A549 (cell line): ENCODE results near the gene PERCC1. TPM values are rescaled to one million over a fixed set of nuclear protein-coding genes. Genes with fewer than 3 reads are reported as not detected.
A peak's percentile ranks its signal among the peaks of the same experiment; 100 is the strongest.

ENCODE experiments used
- ATAC-seq, 2 experiments: fragments of 200-7000 bp in 1 of 2; fragments of >200 bp in 1 of 2; cut with Nextera tagmentation in 1 of 2; cut with Tn5 transposase in 1 of 2; 3 replicates each; pipeline versions ENCODE4 v1.8.0 to v1.9.1; 2018 to 2020; ENCODE audit warnings: mild to moderate bottlenecking in 1 of 2, moderate library complexity in 1 of 2
- CTCF ChIA-PET: fragments of 300-600 bp; sonication (Branson Sonifier 250); formaldehyde crosslinking; extraction: SDS; loops from one replicate; lab custom pipeline; 2021; ENCODE audit warnings: antibody characterized with exemption, inconsistent platforms; lab: Yijun Ruan, JAX
- POLR2A ChIA-PET: fragments of 350-600 bp; formaldehyde crosslinking; extraction: SDS; loops from one replicate; lab custom pipeline; 2021; ENCODE audit warnings: antibody characterized with exemption, inconsistent platforms; lab: Yijun Ruan, JAX
- DNase-seq, 2 experiments: peaks; one replicate each; pipeline versions ENCODE4 v3.0.0 to v3.0.0-alpha.2; 2011 to 2016; ENCODE audit warnings: low read depth in 1 of 2, low spot score in 1 of 2
- FAIRE-seq: peaks from 2 replicates; lab custom pipeline; 2011; peaks lifted over from hg19 to GRCh38; lab: Jason Lieb, UNC
- H3K27ac ChIP-seq, 2 experiments: fragments of >200 bp; sonication (Bioruptor Twin); formaldehyde crosslinking; 3 replicates each; pipeline ENCODE4 v1.5.1; 2016 to 2017
- H3K4me1 ChIP-seq: fragments of >200 bp; sonication (Bioruptor Twin); formaldehyde crosslinking; 3 replicates; pipeline ENCODE4 v1.6.1; 2016
- H3K4me2 ChIP-seq: fragments of >200 bp; sonication (Bioruptor Twin); formaldehyde crosslinking; 3 replicates; pipeline ENCODE4 v1.6.1; 2016
- H3K4me3 ChIP-seq: fragments of >200 bp; sonication (Bioruptor Twin); formaldehyde crosslinking; 3 replicates; pipeline ENCODE4 v1.5.1; 2016
- H3K9me3 ChIP-seq: fragments of >200 bp; sonication (Bioruptor Twin); formaldehyde crosslinking; 3 replicates; pipeline ENCODE4 v1.6.1; 2016
- CEBPB ChIP-seq, 2 experiments: fragments of >200 bp in 1 of 2; sonication (Bioruptor Twin) in 1 of 2; formaldehyde crosslinking in 1 of 2; IDR thresholded peaks; 2 replicates each; pipeline ENCODE4 v1.6.1; 2012 to 2016
- CHD4 ChIP-seq: fragments of 200-600 bp; sonication (generic); IDR thresholded peaks from 2 replicates; pipeline ENCODE4 v1.6.1; 2016; ENCODE audit warnings: antibody characterized with exemption, mild to moderate bottlenecking, borderline replicate concordance
- EHF ChIP-seq: fragments of 250-450 bp; sonication (Bioruptor Pico); IDR thresholded peaks from 2 replicates; pipeline ENCODE4 v1.5.0; 2020; ENCODE audit warnings: mild to moderate bottlenecking
- EHMT2 ChIP-seq: fragments of 200-600 bp; sonication (generic); IDR thresholded peaks from 2 replicates; pipeline ENCODE4 v1.6.1; 2016; ENCODE audit warnings: antibody characterized with exemption, low read depth, mild to moderate bottlenecking, moderate library complexity
- EP300 ChIP-seq, 2 experiments: fragments of >200 bp; sonication (Bioruptor Twin); formaldehyde crosslinking; IDR thresholded peaks; 2 replicates in 1 of 2; 3 replicates in 1 of 2; pipeline ENCODE4 v1.6.1; 2016 to 2017
- FOSL2 ChIP-seq, 2 experiments: fragments of 450-650 bp in 1 of 2; fragments of >200 bp in 1 of 2; sonication (Bioruptor Twin) in 1 of 2; formaldehyde crosslinking; IDR thresholded peaks; 2 replicates each; pipeline versions ENCODE4 v1.5.0 to v1.6.1; 2016 to 2020; ENCODE audit warnings: mild to moderate bottlenecking in 1 of 2, moderate library complexity in 1 of 2
- HDAC2 ChIP-seq: fragments of 200-600 bp; sonication (generic); IDR thresholded peaks from 2 replicates; pipeline ENCODE4 v1.6.1; 2016
- JUN ChIP-seq, 2 experiments: fragments of >200 bp; sonication (Bioruptor Twin); formaldehyde crosslinking; IDR thresholded peaks; 2 replicates in 1 of 2; 3 replicates in 1 of 2; pipeline ENCODE4 v1.6.1; 2016 to 2017
- JUNB ChIP-seq: fragments of >200 bp; sonication (Bioruptor Twin); formaldehyde crosslinking; IDR thresholded peaks from 2 replicates; pipeline ENCODE4 v1.6.1; 2016
- KDM1A ChIP-seq: fragments of 200-600 bp; sonication (generic); IDR thresholded peaks from 2 replicates; pipeline ENCODE4 v1.6.1; 2016; ENCODE audit warnings: low read depth, mild to moderate bottlenecking
- KDM5A ChIP-seq: fragments of 200-600 bp; sonication (generic); IDR thresholded peaks from 2 replicates; pipeline ENCODE4 v1.6.1; 2016; ENCODE audit warnings: antibody characterized with exemption, mild to moderate bottlenecking
- NPAS2 ChIP-seq: fragments of 250-450 bp; sonication (Bioruptor Pico); IDR thresholded peaks from 2 replicates; pipeline ENCODE4 v1.8.0; 2022; ENCODE audit warnings: mild to moderate bottlenecking, moderate library complexity, borderline replicate concordance
- NR3C1 ChIP-seq: fragments of >200 bp; sonication (Bioruptor Twin); formaldehyde crosslinking; IDR thresholded peaks from 3 replicates; pipeline ENCODE4 v1.6.1; 2017
- PHF8 ChIP-seq: fragments of 200-600 bp; sonication (generic); IDR thresholded peaks from 2 replicates; pipeline ENCODE4 v1.6.1; 2016; ENCODE audit warnings: low read depth, mild to moderate bottlenecking, antibody characterized with exemption, moderate library complexity, borderline replicate concordance
- POLR2A ChIP-seq: IDR thresholded peaks from 2 replicates; pipeline ENCODE4 v1.6.1; 2012; ENCODE audit warnings: mild to moderate bottlenecking, low read length
- RCOR1 ChIP-seq: fragments of 150-350 bp; IDR thresholded peaks from 2 replicates; pipeline ENCODE4 v1.6.1; 2014; ENCODE audit warnings: antibody characterized with exemption, low read length, low read depth
- RFX5 ChIP-seq: fragments of 450-650 bp; IDR thresholded peaks from 2 replicates; pipeline ENCODE4 v1.7.1; 2014; ENCODE audit warnings: antibody characterized with exemption, mild to moderate bottlenecking, moderate library complexity
- RNF2 ChIP-seq: fragments of 200-600 bp; sonication (generic); IDR thresholded peaks from 2 replicates; pipeline ENCODE4 v1.6.1; 2016; ENCODE audit warnings: low read depth, mild to moderate bottlenecking, antibody characterized with exemption, moderate library complexity, borderline replicate concordance
- SREBF2 ChIP-seq: fragments of 450-650 bp; IDR thresholded peaks from 2 replicates; pipeline ENCODE4 v1.6.1; 2014; ENCODE audit warnings: mild to moderate bottlenecking, moderate library complexity
- WGBS: methylation state at CpG from one replicate; pipeline ENCODE4 v1.1.6; 2017; ENCODE audit errors: missing lambda C conversion rate; 5-methylcytosine and 5-hydroxymethylcytosine counted together
- polyA plus RNA-seq, 4 experiments: library from polyadenylated mRNA; depleted of rRNA in 3 of 4; stranded (reverse); fragments of >200 nt; fragmentation: RNase III in 1 of 4; extraction: RNeasy Plus Mini Kit Qiagen cat#74134 plus additional on column Dnase treatment in 1 of 4; gene quantifications; 2 replicates in 3 of 4; 3 replicates in 1 of 4; pipeline ENCODE4 v1.2.3, GENCODE V29; 2011 to 2017
- TF ChIP-seq, protein P1 (sequence below): fragments of 450-650 bp; IDR thresholded peaks from 2 replicates; pipeline ENCODE4 v1.6.1; 2014; ENCODE audit warnings: antibody characterized with exemption
- TF ChIP-seq, protein P2 (sequence below): fragments of >200 bp; sonication (Bioruptor Twin); formaldehyde crosslinking; IDR thresholded peaks from 3 replicates; pipeline ENCODE4 v1.5.1; 2016
- TF ChIP-seq, protein P3 (sequence below): fragments of >200 bp; sonication (Bioruptor Twin); formaldehyde crosslinking; IDR thresholded peaks from 3 replicates; pipeline ENCODE4 v1.6.1; 2016
- TF ChIP-seq, protein P4 (sequence below): fragments of 250-450 bp; sonication (Bioruptor Pico); IDR thresholded peaks from 2 replicates; pipeline ENCODE4 v1.5.0; 2020; ENCODE audit warnings: low read depth, mild to moderate bottlenecking, moderate library complexity
- TF ChIP-seq, protein P5 (sequence below): IDR thresholded peaks from 2 replicates; pipeline ENCODE4 v1.6.1; 2012
- TF ChIP-seq, protein P6 (sequence below): IDR thresholded peaks from 2 replicates; pipeline ENCODE4 v1.6.1; 2012; ENCODE audit warnings: low read depth, borderline replicate concordance

PERCC1 gene
- polyA plus RNA-seq, 2 of the 4 experiments (the other 2 are of a cell fraction): not detected

DNA sequence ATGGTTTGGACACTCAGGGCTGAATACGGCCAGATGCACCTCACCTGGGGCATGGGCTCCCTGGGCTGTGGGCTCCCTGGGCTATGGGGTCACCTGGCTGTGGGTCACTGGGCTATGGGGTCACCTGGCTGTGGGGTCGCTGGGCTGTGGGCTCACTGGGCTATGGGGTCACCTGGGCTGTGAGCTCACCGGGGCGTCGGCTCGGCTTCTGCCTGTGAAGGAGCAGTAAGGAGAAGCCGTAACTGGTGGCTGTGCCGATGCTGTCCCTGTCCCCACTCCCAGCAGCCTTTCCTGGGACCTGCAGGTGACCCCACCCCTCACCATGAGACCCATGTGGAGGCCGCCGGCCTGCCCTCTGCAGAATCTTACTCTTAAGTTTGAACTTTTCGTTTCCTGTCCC, 1.9 kb upstream of the PERCC1 start:
- H3K4me2 ChIP-seq: peak overlapping the region; percentile 39
- TF ChIP-seq JUN (IDR thresholded peaks at IDR 0.05) (no peak), CHD4 (no peak), JUNB (no peak), EP300 (IDR thresholded peaks at IDR 0.05) (no peak), RCOR1 (no peak), NPAS2 (no peak)
- TF ChIP-seq, protein P1, sequence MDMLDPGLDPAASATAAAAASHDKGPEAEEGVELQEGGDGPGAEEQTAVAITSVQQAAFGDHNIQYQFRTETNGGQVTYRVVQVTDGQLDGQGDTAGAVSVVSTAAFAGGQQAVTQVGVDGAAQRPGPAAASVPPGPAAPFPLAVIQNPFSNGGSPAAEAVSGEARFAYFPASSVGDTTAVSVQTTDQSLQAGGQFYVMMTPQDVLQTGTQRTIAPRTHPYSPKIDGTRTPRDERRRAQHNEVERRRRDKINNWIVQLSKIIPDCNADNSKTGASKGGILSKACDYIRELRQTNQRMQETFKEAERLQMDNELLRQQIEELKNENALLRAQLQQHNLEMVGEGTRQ: no peak
- TF ChIP-seq, all 56 proteins: peak for 0
- FAIRE-seq (no peak), DNase-seq (no peak), ATAC-seq (peak in 1 of 2 experiments; percentile 5; a peak in 2 of 6 replicates)
- peak overlapping the region; percentile 47 to 71; a peak in 5 of 6 replicates for H3K27ac ChIP-seq
- no peak overlapping the region for H3K4me3 ChIP-seq
- 74% methylated on average over 10 of the region's 11 CpGs for WGBS
- no peaks in the 10 kb centered on the region for H3K9me3 ChIP-seq
- ChIA-PET POLR2A (interaction anchor here (1.4 kb wide), 1 partner anchor 182 kb away, joined by 3 read pairs; no protein-coding TSS in a partner anchor), CTCF (interaction anchor here (0.8 to 5.6 kb wide), 8 partner anchors 9 to 337 kb away, joined by 3 to 57 read pairs (median 4); partner anchors contain the start of genes CCDC154 and UQCC4)
- peaks cover 10% of the 10 kb centered on the region; the same call in 2 of the 3 replicates for H3K4me1 ChIP-seq

DNA sequence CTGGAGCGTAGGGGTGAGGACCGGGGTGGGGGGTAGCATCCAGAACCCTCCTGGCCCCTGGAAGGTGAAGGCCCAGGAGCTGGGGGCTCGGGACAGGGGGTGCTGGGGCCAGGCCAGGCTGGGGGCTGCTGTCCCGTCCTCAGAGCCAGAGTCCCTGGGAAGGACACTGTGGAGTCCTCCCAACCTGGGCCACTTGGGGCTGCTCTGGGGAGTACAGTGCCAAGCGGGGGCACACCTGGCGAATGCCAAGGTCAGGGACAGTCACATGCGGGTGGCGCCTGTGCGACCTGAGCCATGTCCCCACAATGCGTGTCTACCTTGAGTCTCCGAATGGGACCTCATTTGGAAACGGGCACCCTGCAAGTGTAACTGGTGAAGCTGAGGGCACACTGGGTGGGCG, 1.2 kb upstream of the PERCC1 start:
- TF ChIP-seq KDM1A (no peak), NR3C1 (no peak), RFX5 (no peak)
- TF ChIP-seq, protein P2, sequence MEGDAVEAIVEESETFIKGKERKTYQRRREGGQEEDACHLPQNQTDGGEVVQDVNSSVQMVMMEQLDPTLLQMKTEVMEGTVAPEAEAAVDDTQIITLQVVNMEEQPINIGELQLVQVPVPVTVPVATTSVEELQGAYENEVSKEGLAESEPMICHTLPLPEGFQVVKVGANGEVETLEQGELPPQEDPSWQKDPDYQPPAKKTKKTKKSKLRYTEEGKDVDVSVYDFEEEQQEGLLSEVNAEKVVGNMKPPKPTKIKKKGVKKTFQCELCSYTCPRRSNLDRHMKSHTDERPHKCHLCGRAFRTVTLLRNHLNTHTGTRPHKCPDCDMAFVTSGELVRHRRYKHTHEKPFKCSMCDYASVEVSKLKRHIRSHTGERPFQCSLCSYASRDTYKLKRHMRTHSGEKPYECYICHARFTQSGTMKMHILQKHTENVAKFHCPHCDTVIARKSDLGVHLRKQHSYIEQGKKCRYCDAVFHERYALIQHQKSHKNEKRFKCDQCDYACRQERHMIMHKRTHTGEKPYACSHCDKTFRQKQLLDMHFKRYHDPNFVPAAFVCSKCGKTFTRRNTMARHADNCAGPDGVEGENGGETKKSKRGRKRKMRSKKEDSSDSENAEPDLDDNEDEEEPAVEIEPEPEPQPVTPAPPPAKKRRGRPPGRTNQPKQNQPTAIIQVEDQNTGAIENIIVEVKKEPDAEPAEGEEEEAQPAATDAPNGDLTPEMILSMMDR: no peak
- 82% methylated on average over 3 of the region's 13 CpGs for WGBS
- Histone ChIP-seq H3K4me3 (no peak overlapping the region), H3K9me3 (no peaks in the 10 kb centered on the region), H3K4me1 (peaks cover 10% of the 10 kb centered on the region; the same call in 2 of the 3 replicates), H3K4me2 (no peak overlapping the region), H3K27ac (no peak overlapping the region; a peak in 1 of 6 replicates)
- ChIA-PET CTCF (interaction anchor here (0.5 to 5.6 kb wide), 5 partner anchors 9 to 336 kb away, joined by 3 to 57 read pairs (median 5); partner anchors contain the start of genes CCDC154 and UQCC4), POLR2A (no interaction called here)
- no peak for FAIRE-seq
- DNase-seq: no peak
- no peak for ATAC-seq

DNA sequence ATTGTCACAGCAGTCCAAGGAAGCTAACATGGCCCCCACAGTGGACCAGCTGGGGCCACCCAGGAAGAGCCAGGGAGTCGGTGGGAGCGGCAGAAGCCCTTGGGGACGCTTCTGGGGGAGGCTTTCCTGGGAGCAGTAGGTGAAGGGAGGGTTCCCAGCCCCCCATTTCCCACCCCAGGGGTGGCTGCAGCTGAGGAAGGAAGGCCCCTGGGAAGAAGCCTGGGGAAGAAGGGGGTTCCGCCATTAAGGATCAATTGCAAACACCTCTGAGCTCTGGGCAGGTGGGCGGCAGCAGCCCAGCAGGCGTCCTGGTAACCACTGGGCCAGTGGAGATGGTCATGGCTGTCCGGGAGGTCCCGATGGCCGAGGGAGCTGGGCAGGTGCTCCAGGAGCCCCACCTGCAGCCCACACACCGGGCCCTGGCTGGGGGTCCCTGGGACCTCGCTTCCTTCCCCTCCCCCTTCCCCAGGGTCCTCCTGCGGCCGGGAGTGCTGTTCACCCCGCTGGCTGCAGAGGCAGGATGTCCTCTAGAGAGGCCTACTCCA, 592 bp upstream of the PERCC1 start:
- ChIA-PET CTCF (interaction anchor here (0.5 to 2.0 kb wide), 2 partner anchors 16 to 183 kb away, joined by 3 to 4 read pairs; no protein-coding TSS in a partner anchor), POLR2A (no interaction called here)
- TF ChIP-seq EHMT2 (no peak), KDM5A (no peak), SREBF2 (no peak), NR3C1 (no peak), RNF2 (no peak), HDAC2 (no peak), RFX5 (no peak), EHF (no peak), POLR2A (no peak), CEBPB (IDR thresholded peaks at IDR 0.05) (no peak), JUNB (no peak), FOSL2 (IDR thresholded peaks at IDR 0.05) (no peak), FOSL2 (CRISPR knock-in tag; IDR thresholded peaks at IDR 0.05) (no peak), PHF8 (no peak)
- TF ChIP-seq, protein P3, sequence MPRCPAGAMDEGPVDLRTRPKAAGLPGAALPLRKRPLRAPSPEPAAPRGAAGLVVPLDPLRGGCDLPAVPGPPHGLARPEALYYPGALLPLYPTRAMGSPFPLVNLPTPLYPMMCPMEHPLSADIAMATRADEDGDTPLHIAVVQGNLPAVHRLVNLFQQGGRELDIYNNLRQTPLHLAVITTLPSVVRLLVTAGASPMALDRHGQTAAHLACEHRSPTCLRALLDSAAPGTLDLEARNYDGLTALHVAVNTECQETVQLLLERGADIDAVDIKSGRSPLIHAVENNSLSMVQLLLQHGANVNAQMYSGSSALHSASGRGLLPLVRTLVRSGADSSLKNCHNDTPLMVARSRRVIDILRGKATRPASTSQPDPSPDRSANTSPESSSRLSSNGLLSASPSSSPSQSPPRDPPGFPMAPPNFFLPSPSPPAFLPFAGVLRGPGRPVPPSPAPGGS: no peak
- TF ChIP-seq, protein P4, sequence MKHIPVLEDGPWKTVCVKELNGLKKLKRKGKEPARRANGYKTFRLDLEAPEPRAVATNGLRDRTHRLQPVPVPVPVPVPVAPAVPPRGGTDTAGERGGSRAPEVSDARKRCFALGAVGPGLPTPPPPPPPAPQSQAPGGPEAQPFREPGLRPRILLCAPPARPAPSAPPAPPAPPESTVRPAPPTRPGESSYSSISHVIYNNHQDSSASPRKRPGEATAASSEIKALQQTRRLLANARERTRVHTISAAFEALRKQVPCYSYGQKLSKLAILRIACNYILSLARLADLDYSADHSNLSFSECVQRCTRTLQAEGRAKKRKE: no peak
- TF ChIP-seq, protein P5, sequence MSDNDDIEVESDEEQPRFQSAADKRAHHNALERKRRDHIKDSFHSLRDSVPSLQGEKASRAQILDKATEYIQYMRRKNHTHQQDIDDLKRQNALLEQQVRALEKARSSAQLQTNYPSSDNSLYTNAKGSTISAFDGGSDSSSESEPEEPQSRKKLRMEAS: no peak
- TF ChIP-seq, protein P6, sequence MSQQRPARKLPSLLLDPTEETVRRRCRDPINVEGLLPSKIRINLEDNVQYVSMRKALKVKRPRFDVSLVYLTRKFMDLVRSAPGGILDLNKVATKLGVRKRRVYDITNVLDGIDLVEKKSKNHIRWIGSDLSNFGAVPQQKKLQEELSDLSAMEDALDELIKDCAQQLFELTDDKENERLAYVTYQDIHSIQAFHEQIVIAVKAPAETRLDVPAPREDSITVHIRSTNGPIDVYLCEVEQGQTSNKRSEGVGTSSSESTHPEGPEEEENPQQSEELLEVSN: no peak
- ATAC-seq (no peak), DNase-seq (no peak), FAIRE-seq (no peak)
- H3K9me3 ChIP-seq: no peaks in the 10 kb centered on the region
- 81% methylated on average over 14 of the region's 14 CpGs for WGBS
- no peak overlapping the region for H3K4me2 ChIP-seq
- peaks cover 10% of the 10 kb centered on the region; the same call in 2 of the 3 replicates for H3K4me1 ChIP-seq
- H3K27ac ChIP-seq: no peak overlapping the region
- no peak overlapping the region for H3K4me3 ChIP-seq
